PC-3 (cell line): ENCODE data around the gene PROSER3.

Experiments used
- CTCF ChIP-seq: fragments of 300-600 bp; sonication (generic); conservative IDR thresholded peaks from 2 replicates; pipeline ENCODE4 v1.5.1; 2017; ENCODE audit warnings: antibody characterized with exemption, low read depth, mild to moderate bottlenecking, low read length
- EZH2 ChIP-seq: fragments of 300-600 bp; sonication (generic); IDR thresholded peaks from one replicate; pipeline ENCODE4 v1.6.1; 2017; ENCODE audit warnings: antibody characterized with exemption, mild to moderate bottlenecking, low read length; ENCODE audit not compliant: unreplicated experiment
- EZH2phosphoT487 ChIP-seq: fragments of 300-600 bp; sonication (generic); IDR thresholded peaks from 2 replicates; pipeline ENCODE4 v1.6.1; 2018; ENCODE audit warnings: mild to moderate bottlenecking, antibody characterized with exemption, low read length, borderline replicate concordance

GRCh38 chr19:35722897-35723296, 35.1 kb upstream of the PROSER3 start:
- TF ChIP-seq CTCF (no peak), EZH2 (no peak), EZH2phosphoT487 (no peak)
